Kidney (tissue), 14 donors: Measurements from ENCODE around the gene PPHLN1. TPM values are rescaled to one million over a fixed set of nuclear protein-coding genes. Genes with fewer than 3 reads are reported as not detected.

Experiments used
- DNase-seq, 5 donors: peaks; one replicate each; pipeline ENCODE4 v3.0.0-alpha.2; 2013 to 2020
- FAIRE-seq: peaks from 2 replicates; lab custom pipeline; 2012; peaks lifted over from hg19 to GRCh38; lab: Jason Lieb, UNC
- H3K27ac ChIP-seq, 2 donors: one replicate each; pipeline ENCODE4 v1.7.0; 2013; ENCODE audit warnings: low read depth in 2 of 2, low read length in 2 of 2, inconsistent platforms in 1 of 2
- H3K27me3 ChIP-seq: one replicate; pipeline ENCODE4 v1.7.1; 2013; ENCODE audit warnings: low read length, inconsistent platforms; ENCODE audit not compliant: control insufficient read depth, insufficient read depth
- H3K36me3 ChIP-seq, 3 donors: one replicate each; pipeline versions ENCODE4 v1.7.0 to v1.7.1; 2013; ENCODE audit warnings: low read length in 3 of 3, control low read depth in 1 of 3, inconsistent platforms in 1 of 3; ENCODE audit not compliant: insufficient read depth in 3 of 3, control insufficient read depth in 2 of 3
- H3K4me1 ChIP-seq, 3 donors: one replicate each; pipeline versions ENCODE4 v1.7.0 to v1.7.1; 2013; ENCODE audit warnings: low read length in 3 of 3, inconsistent platforms in 1 of 3, low read depth in 1 of 3; ENCODE audit not compliant: control insufficient read depth in 2 of 3, insufficient read depth in 2 of 3
- H3K4me3 ChIP-seq, 3 donors: one replicate each; pipeline versions ENCODE4 v1.7.0 to v1.8.1; 2013; ENCODE audit warnings: low read length in 3 of 3, control low read depth in 1 of 3, inconsistent platforms in 1 of 3
- H3K9ac ChIP-seq, 3 donors: one replicate each; pipeline versions ENCODE4 v1.7.0 to v1.7.1; 2013; ENCODE audit warnings: low read length in 3 of 3, control low read depth in 1 of 3, inconsistent platforms in 1 of 3
- H3K9me3 ChIP-seq, 3 donors: one replicate each; pipeline versions ENCODE4 v1.7.0 to v1.7.1; 2013; ENCODE audit warnings: low read length in 3 of 3, control low read depth in 1 of 3, inconsistent platforms in 1 of 3; ENCODE audit not compliant: control insufficient read depth in 2 of 3, insufficient read depth in 1 of 3
- intact Hi-C: fragments of 100-400 bp; cut with DNase I; formaldehyde crosslinking; loops from one replicate; pipeline ENCODE4 v1.11.1; 2022
- polyA plus RNA-seq: library from polyadenylated mRNA; stranded (reverse); fragments of 350-450 nt; fragmentation: Illumina TruSeq; extraction: RNeasy Lipid Tissue Mini Kit (QIAGEN cat#74804); gene quantifications from one replicate; pipeline ENCODE4 v1.2.3, GENCODE V29; 2014; ENCODE audit warnings: low read depth, low replicate concordance; ENCODE audit not compliant: insufficient read depth
- total RNA-seq: library from RNA; stranded (reverse); fragmentation: NEBNext Ultra II Directional; extraction: Animal tissue kit (Norgen Biotek cat#: 25700); gene quantifications from one replicate; pipeline ENCODE4 v1.2.1, GENCODE V29; 2021
- TF ChIP-seq, protein P1 (sequence below): IDR thresholded peaks from 3 replicates; pipeline ENCODE4 v1.5.1; 2012; ENCODE audit warnings: mild to moderate bottlenecking, moderate library complexity, borderline replicate concordance; ENCODE audit not compliant: insufficient read depth; ENCODE audit errors: extremely low read depth
- donor health status: control.
- donor health status: control.
- donor health status: control.
- donor health status: control.
- donor health status: control.
- donor health status: DM: yes; HTN: yes; CAD: no.
- donor health status: Normal renal cell carcinoma (clear cell type).

Gene PPHLN1
- total and polyA plus RNA-seq, 2 donors from 2014 or later: 32.0 to 51.9 TPM

DNA sequence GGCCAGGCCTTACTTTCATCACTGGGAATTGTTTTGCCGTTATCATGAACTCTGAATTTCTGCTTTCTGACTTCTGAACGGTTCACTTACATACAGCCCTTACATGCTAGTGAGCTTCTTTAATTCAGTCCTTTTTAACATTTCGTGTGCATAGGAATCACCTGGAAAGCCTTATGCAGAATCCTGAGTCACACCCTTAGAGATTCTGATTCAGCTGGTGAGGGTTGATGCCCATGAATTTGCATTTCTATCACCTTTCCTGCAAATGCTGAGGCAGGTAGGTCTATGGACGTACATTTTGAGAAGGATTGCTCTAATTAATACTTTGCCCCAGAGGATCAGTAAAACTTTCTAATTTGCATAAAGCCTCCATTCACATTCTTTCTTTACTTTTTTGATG, 44.0 kb downstream of the PPHLN1 start:
- no peaks in the 10 kb centered on the region for H3K9me3 ChIP-seq
- FAIRE-seq (no peak), DNase-seq (no peak)
- TF ChIP-seq, protein P1, sequence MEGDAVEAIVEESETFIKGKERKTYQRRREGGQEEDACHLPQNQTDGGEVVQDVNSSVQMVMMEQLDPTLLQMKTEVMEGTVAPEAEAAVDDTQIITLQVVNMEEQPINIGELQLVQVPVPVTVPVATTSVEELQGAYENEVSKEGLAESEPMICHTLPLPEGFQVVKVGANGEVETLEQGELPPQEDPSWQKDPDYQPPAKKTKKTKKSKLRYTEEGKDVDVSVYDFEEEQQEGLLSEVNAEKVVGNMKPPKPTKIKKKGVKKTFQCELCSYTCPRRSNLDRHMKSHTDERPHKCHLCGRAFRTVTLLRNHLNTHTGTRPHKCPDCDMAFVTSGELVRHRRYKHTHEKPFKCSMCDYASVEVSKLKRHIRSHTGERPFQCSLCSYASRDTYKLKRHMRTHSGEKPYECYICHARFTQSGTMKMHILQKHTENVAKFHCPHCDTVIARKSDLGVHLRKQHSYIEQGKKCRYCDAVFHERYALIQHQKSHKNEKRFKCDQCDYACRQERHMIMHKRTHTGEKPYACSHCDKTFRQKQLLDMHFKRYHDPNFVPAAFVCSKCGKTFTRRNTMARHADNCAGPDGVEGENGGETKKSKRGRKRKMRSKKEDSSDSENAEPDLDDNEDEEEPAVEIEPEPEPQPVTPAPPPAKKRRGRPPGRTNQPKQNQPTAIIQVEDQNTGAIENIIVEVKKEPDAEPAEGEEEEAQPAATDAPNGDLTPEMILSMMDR: no peak
- H3K27ac ChIP-seq: no peak overlapping the region
- H3K4me3 ChIP-seq: no peak overlapping the region
- intact Hi-C loops: no loop called here
- peaks cover 0 to 3% (median 0%) of the 10 kb centered on the region in 3 donors for H3K4me1 ChIP-seq
- no peaks in the 10 kb centered on the region for H3K27me3 ChIP-seq
- no peaks in the 10 kb centered on the region for H3K36me3 ChIP-seq
- H3K9ac ChIP-seq: no peak overlapping the region

DNA sequence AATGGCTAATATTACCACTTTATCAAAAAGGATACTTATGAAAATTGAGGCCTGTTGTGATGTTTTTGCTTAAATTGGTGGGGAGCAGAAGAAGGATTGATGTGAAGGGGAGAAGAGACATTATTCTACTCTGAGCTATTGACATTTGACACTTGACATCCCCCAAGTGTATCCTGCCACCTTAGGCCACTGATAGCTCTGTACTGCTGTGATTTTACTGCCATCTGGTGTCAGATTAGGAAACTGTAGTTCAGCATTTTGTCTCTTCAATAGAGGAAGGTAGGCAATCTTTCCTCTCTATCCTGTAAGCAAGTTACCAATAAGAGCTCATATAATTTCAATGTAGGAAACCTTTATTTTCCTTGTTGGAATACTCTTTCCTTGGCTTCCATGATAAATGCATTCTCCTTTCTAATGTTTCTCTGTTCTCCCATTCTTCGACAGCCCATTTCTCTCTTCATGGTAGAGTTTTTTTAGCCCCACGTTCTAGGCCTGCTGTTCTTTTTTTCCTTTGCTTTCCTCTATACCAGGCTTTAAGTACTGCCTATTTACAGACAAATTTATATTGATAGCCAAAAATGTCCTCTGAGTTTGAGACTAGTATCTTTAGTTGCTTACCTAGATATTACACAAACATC, 46.3 kb downstream of the PPHLN1 start:
- FAIRE-seq (no peak), DNase-seq (peak in 2 of 5 donors; percentile 44 to 67)

DNA sequence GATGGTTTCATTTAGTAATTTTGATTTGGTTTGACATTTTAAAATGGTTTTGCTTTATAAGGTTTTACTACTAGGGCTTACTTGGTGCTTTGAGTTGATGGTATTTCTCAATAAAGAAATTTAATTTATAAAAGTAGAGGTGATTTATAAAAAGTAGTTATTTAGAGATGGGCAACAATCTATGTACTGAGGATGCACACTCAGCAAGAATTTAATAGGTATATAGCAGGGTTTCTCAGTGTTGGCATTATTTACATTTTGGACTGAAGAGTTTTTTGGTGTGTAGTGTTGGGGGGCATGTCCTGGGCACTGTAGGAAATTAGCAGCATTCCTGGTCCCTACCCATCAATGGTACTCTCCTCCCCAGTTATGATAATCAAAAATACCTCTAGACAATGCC, 47.7 kb downstream of the PPHLN1 start:
- TF ChIP-seq, protein P1: no peak
- FAIRE-seq: no peak
- no peak overlapping the region for H3K9ac ChIP-seq
- DNase-seq: no peak
- H3K36me3 ChIP-seq: peaks cover 0 to 3% (median 0%) of the 10 kb centered on the region in 3 donors
- no peak overlapping the region for H3K4me3 ChIP-seq
- H3K4me1 ChIP-seq: no peaks in the 10 kb centered on the region
- no peak overlapping the region for H3K27ac ChIP-seq
- no peaks in the 10 kb centered on the region for H3K9me3 ChIP-seq
- intact Hi-C loops: no loop called here
- no peaks in the 10 kb centered on the region for H3K27me3 ChIP-seq

More for the DNA sequence above, 46.3 kb downstream of the PPHLN1 start:
- Histone ChIP-seq H3K4me3 (no peak overlapping the region), H3K9ac (no peak overlapping the region), H3K4me1 (no peaks in the 10 kb centered on the region), H3K27ac (no peak overlapping the region), H3K36me3 (peaks cover 0 to 3% (median 0%) of the 10 kb centered on the region in 3 donors), H3K27me3 (no peaks in the 10 kb centered on the region), H3K9me3 (no peaks in the 10 kb centered on the region)
- TF ChIP-seq, protein P1: peak; percentile 81
- intact Hi-C loops: no loop called here
